GM19395 (cell line): ENCODE measurements around the gene MORC1.

Experiments
- ATAC-seq: cut with Tn5 transposase; IDR thresholded peaks from one replicate; pipeline ENCODE4 v1.9.1; 2021; ENCODE audit warnings: mild to moderate bottlenecking, moderate library complexity; ENCODE audit not compliant: unreplicated experiment

MORC1 gene

GRCh38 chr3:109033000-109033660, 84.8 kb downstream of the MORC1 start:
- no peak for ATAC-seq

GRCh38 chr3:109028753-109029152, 89.2 kb downstream of the MORC1 start:
- ATAC-seq, result no peak

- no peak for ATAC-seq
These were observed 91.1 kb downstream of the MORC1 start for GRCh38 chr3:109026821-109027220.

GRCh38 chr3:109025896-109026295, 92.0 kb downstream of the MORC1 start:
- ATAC-seq, result no peak

- ATAC-seq, result peak; percentile 85
These were observed 94.2 kb downstream of the MORC1 start for GRCh38 chr3:109023656-109024254.

- ATAC-seq, result no peak
These were observed 94.8 kb downstream of the MORC1 start for GRCh38 chr3:109023167-109023566.

- ATAC-seq, result no peak
These were observed 96.4 kb downstream of the MORC1 start for GRCh38 chr3:109021556-109021955.

GRCh38 chr3:109018828-109019227, 99.1 kb downstream of the MORC1 start:
- no peak for ATAC-seq

- ATAC-seq, result no peak
These were observed 112.5 kb downstream of the MORC1 start for GRCh38 chr3:109005443-109005842.

- no peak for ATAC-seq
These were observed 119.5 kb downstream of the MORC1 start for GRCh38 chr3:108998436-108998835.

- no peak for ATAC-seq
These were observed 132.1 kb downstream of the MORC1 start for GRCh38 chr3:108985844-108986243.

- ATAC-seq, result no peak
These were observed 134.9 kb downstream of the MORC1 start for GRCh38 chr3:108983051-108983450.

GRCh38 chr3:108976058-108976457, 141.9 kb downstream of the MORC1 start:
- ATAC-seq, result no peak

- no peak for ATAC-seq
These were observed 144.9 kb downstream of the MORC1 start for GRCh38 chr3:108973019-108973418.

GRCh38 chr3:108972482-108972881, 145.5 kb downstream of the MORC1 start:
- no peak for ATAC-seq

- no peak for ATAC-seq
These were observed 147.4 kb downstream of the MORC1 start for GRCh38 chr3:108970561-108970960.

GRCh38 chr3:108966773-108967172, 151.2 kb downstream of the MORC1 start:
- ATAC-seq, result no peak

GRCh38 chr3:108959017-108959416, 158.9 kb downstream of the MORC1 start:
- no peak for ATAC-seq

- no peak for ATAC-seq
These were observed 164.2 kb downstream of the MORC1 start, which contains the start of gene GUCA1C for GRCh38 chr3:108953700-108954099. Gene GUCA1C (minus strand): TSS chr3:108953879. CDS start chr3:108953762, 117 bp downstream.

GRCh38 chr3:108953210-108953609, 164.7 kb downstream of the MORC1 start:
- no peak for ATAC-seq

GRCh38 chr3:108951820-108952501, 166.0 kb downstream of the MORC1 start:
- ATAC-seq, result no peak

- no peak for ATAC-seq
These were observed 170.1 kb downstream of the MORC1 start for GRCh38 chr3:108947855-108948254.
